ENCODE data around the gene ECPAS.
"Not testable (repeated sequence)": the region's sequence is repeated elsewhere in the genome, so short reads cannot be mapped to it uniquely, and the experiment has no call there.

ECPAS gene

GRCh38 chr9:111483858-111484571 lies at the start of gene ECPAS:
Gene ECPAS, minus strand, starts transcription at chr9:111484383. Its CDS starts 11,465 bp downstream, at chr9:111472918.
- peak; percentile 37 to 59 for DNase-seq (ENCODE audit: low read depth in 2 of 2)

GRCh38 chr9:111533099-111533790 lies 49.1 kb upstream of the ECPAS start:
- DNase-seq (ENCODE audit: low read depth in 2 of 2): no peak

- no peak for DNase-seq (ENCODE audit: low read depth in 2 of 2)
Observed at GRCh38 chr9:111531716-111532115, 47.5 kb upstream of the ECPAS start.

GRCh38 chr9:111529787-111530186 lies 45.6 kb upstream of the ECPAS start:
- DNase-seq (ENCODE audit: low read depth in 2 of 2): no peak

DNA sequence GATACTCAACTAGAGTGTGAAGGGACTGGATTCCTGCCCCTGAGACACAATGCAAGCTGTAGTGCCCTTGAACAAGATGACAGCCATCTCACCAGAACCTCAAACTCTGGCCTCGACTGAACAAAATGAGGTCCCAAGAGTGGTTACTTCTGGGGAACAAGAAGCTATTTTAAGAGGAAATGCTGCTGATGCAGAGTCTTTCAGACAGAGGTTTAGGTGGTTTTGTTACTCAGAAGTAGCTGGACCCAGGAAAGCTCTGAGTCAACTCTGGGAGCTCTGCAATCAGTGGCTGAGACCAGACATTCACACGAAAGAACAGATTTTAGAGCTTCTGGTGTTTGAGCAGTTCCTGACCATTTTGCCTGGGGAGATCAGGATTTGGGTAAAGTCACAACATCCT lies 43.2 kb upstream of the ECPAS start:
- DNase-seq (ENCODE audit: low read depth in 2 of 2): no peak

DNA sequence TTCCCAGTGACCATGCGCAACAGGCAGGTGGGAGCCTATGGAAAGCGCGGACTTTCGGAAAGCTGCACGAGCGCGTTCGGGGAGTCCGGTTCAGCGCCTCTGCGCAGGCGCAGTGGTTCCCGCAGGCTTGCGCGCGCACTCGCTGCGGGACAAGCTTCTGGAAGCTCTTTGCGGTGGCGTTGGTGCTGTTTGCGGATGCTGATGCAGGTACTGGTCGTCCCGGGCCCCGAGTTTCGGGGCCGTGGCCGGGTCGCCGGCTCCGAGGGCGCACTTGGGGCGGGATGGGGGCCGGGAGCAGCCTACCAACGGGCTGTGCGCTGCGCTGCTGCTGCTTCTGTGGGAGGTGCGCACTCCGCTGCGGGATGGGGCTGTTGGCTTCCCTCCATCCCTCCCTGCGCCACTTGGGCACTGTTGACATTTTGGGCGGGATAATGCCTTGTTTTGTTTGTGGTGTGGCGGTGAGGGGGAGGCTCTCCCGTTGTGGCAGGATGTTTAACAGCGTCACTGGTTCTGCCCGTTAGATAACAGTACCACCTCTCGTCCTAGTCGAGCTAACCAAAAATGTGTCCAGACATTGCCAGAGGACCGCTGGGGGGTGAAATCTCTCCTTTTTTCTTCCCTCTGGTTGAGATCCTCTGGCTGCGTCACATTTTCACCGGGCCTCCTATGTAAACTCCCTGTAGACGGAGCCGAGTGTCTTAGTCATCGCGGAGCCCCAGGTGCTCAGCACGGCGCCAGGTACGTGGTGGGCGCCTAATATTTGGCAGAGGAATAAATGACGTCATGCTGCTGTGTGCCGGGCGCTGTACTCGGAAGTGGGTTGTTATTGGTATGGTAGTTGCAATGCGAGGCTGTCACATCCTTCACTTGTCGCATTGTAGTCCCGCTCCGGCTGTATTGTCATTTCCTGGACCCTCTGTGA lies 41.1 kb upstream of the ECPAS start, which contains the start of gene ZNF483:
Gene ZNF483 (plus strand): TSS at position 124 of the 922 bp plus-strand sequence. CDS start 2,217 bp downstream, outside the sequence.
- DNase-seq (ENCODE audit: low read depth in 2 of 2): peak; percentile 42 to 66

DNA sequence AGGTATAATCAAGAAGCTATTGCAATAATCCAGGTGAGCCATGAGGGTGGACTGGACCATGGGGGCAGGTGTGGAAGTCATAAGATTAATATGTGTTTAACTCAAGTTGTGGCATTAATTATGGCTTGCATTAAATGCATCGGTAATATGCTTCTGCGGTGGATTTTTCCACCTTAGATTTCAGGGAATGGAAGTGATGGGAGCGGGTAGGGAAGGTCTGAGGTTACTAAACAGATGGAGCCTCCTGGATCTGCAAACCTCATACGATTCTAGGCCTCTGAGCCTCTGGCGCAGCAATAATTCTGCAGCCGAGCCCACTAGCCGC lies 40.5 kb upstream of the ECPAS start:
- DNase-seq (ENCODE audit: low read depth in 2 of 2): no peak

DNA sequence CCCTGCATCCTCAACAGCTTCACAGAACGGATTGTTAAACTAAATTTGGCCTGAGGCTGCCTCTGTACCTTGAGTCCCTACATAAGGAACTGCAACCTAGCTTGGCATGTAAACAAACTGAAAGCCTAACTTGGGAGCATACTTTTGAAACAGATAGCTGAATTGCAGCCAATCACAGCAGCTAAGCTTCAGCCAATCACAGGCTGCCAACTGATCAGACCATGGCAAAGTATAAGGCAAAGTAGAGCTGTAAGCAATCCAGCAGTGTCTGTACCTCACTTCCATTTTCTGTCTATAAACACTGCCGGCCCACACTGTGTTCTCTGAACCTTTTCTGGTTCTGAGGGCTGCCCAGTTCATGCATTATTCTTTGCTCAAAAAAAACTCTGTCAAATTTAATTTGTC lies 31.9 kb upstream of the ECPAS start:
- no peak for DNase-seq (ENCODE audit: low read depth in 2 of 2)

DNA sequence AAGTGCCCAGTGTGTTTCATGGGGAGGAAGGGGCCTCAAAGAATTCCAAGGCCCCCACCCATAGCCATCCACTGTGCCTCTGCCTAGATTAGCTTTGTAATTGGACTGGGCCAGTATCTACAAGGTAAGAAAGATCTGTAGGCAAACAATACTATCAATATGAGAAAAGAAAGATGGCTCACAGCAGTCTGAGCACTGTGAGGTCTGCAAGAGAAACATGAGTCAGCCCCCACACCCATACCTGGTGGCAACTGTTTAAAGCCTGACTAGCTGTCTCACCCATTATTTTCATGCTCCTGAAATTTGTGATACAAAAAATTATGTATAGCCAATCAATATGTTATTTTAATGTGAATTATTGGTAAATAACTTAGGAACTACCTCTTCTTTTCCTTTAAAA lies 30.8 kb upstream of the ECPAS start:
- DNase-seq (ENCODE audit: low read depth in 2 of 2): no peak

GRCh38 chr9:111511581-111511980 lies 27.4 kb upstream of the ECPAS start:
- DNase-seq (ENCODE audit: low read depth in 2 of 2): not testable (repeated sequence)

DNA sequence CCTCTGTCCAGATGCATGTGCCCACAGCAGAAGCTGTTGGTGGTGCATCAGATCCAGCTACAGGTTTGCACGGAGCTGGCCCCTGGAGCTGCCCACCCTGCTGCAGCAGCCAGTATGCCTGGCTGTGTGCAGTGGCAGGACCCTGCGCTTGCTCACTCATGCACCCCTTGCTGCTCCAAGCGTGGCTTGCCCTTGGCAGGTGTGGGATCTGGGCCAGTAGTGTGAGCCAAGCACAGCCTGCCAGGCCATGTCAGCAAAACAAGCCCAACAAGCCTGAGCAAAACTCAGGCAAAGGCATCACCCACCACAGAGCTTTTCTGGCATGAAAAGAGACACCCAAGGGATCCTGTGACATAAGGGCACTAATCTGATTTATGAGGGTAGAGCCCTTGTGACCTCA lies 18.3 kb upstream of the ECPAS start:
- DNase-seq (ENCODE audit: low read depth in 2 of 2): no peak

DNA sequence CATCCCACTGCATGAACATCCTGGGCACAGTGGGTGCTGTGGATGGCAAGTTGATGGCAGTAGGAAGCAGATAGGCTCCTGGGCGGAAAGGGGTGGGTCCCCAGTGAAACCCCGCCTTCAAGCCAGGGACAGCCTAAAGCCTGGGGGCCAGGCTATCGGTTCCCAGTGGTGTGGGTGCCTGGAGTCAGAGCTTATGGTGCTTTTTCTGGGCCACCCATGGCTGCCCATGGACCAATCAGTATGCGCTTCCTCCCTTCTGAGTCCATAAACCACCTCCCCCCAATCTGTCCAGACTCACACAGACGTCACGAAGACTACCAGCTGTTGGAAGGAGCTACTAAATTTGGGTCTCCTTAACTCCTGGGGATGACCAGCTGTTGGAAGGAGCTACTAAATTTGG lies 17.5 kb upstream of the ECPAS start:
- DNase-seq (ENCODE audit: low read depth in 2 of 2): no peak

DNA sequence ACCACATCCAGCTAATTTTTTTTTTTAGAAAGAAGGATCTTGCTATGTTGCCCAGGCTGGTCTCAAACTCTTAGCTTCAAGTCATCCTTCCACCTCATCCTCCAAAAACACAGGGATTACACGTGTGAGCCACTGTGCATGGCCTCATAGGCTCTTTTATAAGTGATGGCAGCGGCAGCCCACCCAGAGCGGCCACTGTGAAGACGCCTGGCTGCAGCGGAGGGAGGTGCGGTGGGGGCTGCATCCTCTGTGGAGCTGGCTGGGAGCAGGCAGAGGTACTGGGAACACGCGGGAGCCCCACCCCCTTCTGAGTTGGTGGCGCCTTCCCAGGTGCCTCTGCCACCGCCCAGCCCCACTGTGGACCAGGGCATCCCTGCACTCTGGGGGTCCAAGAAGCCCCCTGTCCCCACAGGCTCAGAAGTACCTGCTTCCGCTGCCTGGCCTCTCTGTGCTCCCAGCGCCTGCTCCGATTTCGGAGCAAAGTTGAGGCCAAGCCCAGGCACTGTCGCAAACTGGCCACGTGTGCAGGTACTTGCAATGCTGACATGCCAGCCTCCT lies 16.9 kb upstream of the ECPAS start:
- DNase-seq (ENCODE audit: low read depth in 2 of 2): no peak

DNA sequence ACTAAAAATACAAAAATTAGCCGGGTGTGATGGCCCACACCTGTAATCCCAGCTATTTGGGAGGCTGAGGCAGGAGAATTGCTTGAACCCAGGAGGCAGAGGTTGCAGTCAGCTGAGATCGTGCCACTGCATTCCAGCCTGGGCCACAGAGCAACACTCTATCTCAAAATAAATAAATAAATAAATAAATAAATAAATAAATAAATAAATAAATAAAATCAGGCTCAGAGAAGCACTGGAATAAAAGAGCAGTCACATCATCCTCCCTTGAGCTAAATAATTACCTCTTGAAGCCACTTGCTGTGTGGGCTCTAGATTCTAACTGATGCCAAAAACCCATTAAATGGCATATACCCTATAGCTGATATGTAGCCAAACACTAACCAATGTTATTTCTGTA lies 13.0 kb upstream of the ECPAS start:
- not testable (repeated sequence) for DNase-seq (ENCODE audit: low read depth in 2 of 2)

DNA sequence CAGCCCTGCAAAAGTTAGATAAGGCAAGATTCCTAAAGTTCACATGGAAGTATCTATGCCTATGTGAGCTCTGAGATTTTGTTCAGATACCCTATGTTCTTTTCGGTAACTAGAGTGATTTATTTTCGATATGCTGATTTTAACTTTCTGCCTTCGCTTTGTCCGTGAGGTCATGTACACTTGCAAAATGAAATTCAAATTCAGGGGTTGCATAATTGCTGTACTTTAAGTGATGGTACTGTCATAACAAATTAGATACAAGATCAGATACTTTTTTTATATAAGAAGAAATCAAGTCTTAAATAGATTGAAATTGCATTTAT lies 350 bp upstream of the ECPAS start:
- no peak for DNase-seq (ENCODE audit: low read depth in 2 of 2)

DNA sequence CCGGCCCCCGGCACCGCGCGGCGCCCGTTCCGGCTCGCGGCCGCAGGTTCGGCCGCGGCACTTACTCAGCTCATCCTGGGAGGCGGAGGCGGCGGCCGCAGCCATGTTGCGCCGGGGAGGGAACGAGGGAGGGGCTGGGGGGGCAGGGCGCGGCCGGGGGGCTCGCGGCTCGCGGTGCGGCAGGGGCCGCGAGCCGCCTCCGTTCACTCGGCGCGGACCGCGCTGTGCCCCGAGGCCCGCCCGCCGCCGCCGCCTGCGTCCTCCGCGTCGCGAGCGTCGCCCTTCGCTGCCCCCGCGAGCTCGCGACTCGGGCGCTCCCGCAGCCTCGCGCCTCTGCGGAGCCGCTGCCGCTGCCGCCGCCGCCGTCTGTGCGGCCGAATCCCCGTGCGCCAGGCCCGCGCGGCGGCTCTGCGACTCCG lies 735 bp downstream of the ECPAS start:
- DNase-seq (ENCODE audit: low read depth in 2 of 2): peak in 1 of 2 donors; percentile 18

GRCh38 chr9:111482694-111483438 lies 1.3 kb downstream of the ECPAS start:
- DNase-seq (ENCODE audit: low read depth in 2 of 2): peak; percentile 10 to 45

DNA sequence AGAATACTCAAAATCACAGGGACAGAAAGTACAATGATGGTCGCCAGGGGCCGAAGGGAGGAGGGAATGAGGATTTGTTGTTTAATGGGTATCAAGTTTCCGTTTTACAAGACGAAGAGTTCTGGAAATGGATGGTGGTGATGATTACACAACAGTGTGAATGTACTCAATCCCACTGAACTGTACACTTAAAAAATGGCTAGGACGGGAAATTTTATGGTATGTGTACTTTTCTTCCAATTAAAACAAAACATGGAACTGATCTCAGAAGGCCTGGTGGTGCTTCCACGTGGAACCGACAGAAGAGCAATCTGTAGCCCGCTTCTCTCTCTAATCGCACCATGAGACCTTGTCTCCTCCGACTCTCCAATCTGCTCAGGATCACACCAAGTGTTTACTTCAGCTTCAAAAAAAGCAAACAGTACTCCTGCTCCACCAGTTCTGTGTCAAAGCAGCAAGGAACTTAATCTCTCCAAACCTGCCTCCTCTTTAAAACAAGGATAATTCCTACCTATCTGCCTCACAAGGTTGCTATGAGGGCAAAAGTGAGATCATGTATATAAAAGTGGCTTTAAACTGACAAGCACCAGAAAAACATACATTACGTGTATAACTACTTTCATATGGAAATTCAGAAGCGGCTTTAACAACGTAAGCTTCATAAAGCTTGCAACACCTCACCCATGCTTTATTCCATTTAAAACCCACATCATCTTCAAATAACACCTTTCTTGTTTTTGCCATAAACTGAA lies 2.1 kb downstream of the ECPAS start:
- DNase-seq (ENCODE audit: low read depth in 2 of 2): no peak

GRCh38 chr9:111477677-111478076 lies 6.5 kb downstream of the ECPAS start:
- DNase-seq (ENCODE audit: low read depth in 2 of 2): no peak

DNA sequence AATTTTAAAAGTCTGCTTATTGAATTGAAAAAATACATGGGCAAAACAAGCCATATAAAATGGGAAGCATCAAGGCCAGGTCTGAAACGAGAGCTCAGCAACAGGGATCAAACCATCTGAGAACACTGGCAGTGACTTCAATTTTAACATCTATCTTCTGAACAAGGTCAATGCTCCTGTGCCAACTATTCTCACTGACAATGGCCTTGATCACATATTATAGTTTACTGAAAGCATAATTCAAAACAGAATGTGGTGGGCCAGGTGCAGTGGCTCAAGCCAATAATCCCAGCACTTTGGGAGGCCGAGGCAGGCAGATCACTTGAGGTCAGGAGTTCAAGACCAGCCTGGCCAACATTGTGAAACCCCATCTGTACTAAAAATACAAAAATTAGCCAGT lies 9.0 kb downstream of the ECPAS start:
- no peak for DNase-seq (ENCODE audit: low read depth in 2 of 2)

GRCh38 chr9:111474385-111474784 lies 9.8 kb downstream of the ECPAS start:
- DNase-seq (ENCODE audit: low read depth in 2 of 2): no peak
